Activated CD4-positive, alpha-beta T cell treated with anti-CD3 and anti-CD28 coated beads, Interleukin-2, amount 10 ng/mL, durations not matched to agents 24 days and 14 days (primary cell): ENCODE measurements around the gene TUBA1A. TPM values are rescaled to one million over a fixed set of nuclear protein-coding genes. Genes with fewer than 3 reads are reported as not detected.
"Not testable (repeated sequence)": the region's sequence is repeated elsewhere in the genome, so short reads cannot be mapped to it uniquely, and the experiment has no call there.

Experiments used
- DNase-seq: peaks from one replicate; pipeline ENCODE4 v3.0.0; 2022
- H3K27ac Mint-ChIP-seq: one replicate; pipeline ENCODE4 v1.8.0; 2022; ENCODE audit warnings: mild to moderate bottlenecking, mixed read lengths
- H3K27me3 Mint-ChIP-seq: one replicate; pipeline ENCODE4 v1.8.0; 2022; ENCODE audit warnings: mixed read lengths
- H3K36me3 Mint-ChIP-seq: one replicate; pipeline ENCODE4 v1.8.0; 2022; ENCODE audit warnings: low read depth, mild to moderate bottlenecking, mixed read lengths
- H3K4me1 Mint-ChIP-seq: one replicate; pipeline ENCODE4 v1.8.0; 2021; ENCODE audit warnings: mixed read lengths
- H3K4me3 Mint-ChIP-seq: one replicate; pipeline ENCODE4 v1.8.0; 2022; ENCODE audit warnings: mild to moderate bottlenecking, moderate library complexity, mixed read lengths
- H3K9me3 Mint-ChIP-seq: one replicate; pipeline ENCODE4 v1.8.0; 2021; ENCODE audit warnings: mixed read lengths
- intact Hi-C: fragments of 100-400 bp; cut with micrococcal nuclease; formaldehyde crosslinking; loops from one replicate; pipeline ENCODE4 v1.15.1; 2023
- total RNA-seq: library from RNA; stranded (reverse); gene quantifications from 2 replicates; pipeline ENCODE4 v1.2.3, GENCODE V29; 2022

The TUBA1A gene
- total RNA-seq, 1 donor from 2014 or later: 45.9 TPM

- H3K27ac Mint-ChIP-seq: peak overlapping the region; percentile 7
- no peaks in the 10 kb centered on the region for H3K36me3 Mint-ChIP-seq
- H3K4me1 Mint-ChIP-seq: peaks cover 3% of the 10 kb centered on the region
Measured at GRCh38 chr12:49220972-49221371, 32.1 kb upstream of the TUBA1A start.

GRCh38 chr12:49219417-49220026, 30.6 kb upstream of the TUBA1A start:
- no peak overlapping the region for H3K4me3 Mint-ChIP-seq
- H3K4me1 Mint-ChIP-seq: peaks cover 3% of the 10 kb centered on the region
- intact Hi-C loops: no loop called here
- peaks cover 14% of the 10 kb centered on the region for H3K27me3 Mint-ChIP-seq
- no peaks in the 10 kb centered on the region for H3K36me3 Mint-ChIP-seq
- no peaks in the 10 kb centered on the region for H3K9me3 Mint-ChIP-seq
- no peak overlapping the region for H3K27ac Mint-ChIP-seq
- no peak for DNase-seq

More at GRCh38 chr12:49220972-49221371, 32.1 kb upstream of the TUBA1A start:
- H3K4me3 Mint-ChIP-seq: no peak overlapping the region
- H3K27me3 Mint-ChIP-seq: peaks cover 5% of the 10 kb centered on the region
- DNase-seq: no peak
- intact Hi-C loops: no loop called here
- H3K9me3 Mint-ChIP-seq: no peaks in the 10 kb centered on the region

- no peak overlapping the region for H3K4me3 Mint-ChIP-seq
- H3K27me3 Mint-ChIP-seq: peaks cover 13% of the 10 kb centered on the region
- intact Hi-C loops: no loop called here
- no peaks in the 10 kb centered on the region for H3K4me1 Mint-ChIP-seq
- H3K9me3 Mint-ChIP-seq: no peaks in the 10 kb centered on the region
- no peak for DNase-seq
- H3K36me3 Mint-ChIP-seq: no peaks in the 10 kb centered on the region
- no peak overlapping the region for H3K27ac Mint-ChIP-seq
Measured at GRCh38 chr12:49212572-49212971, 23.7 kb upstream of the TUBA1A start.

GRCh38 chr12:49210703-49211102, 21.8 kb upstream of the TUBA1A start:
- H3K4me1 Mint-ChIP-seq, H3K36me3 Mint-ChIP-seq, H3K27ac Mint-ChIP-seq, DNase-seq, intact Hi-C loops, H3K9me3 Mint-ChIP-seq, H3K4me3 Mint-ChIP-seq: not testable (repeated sequence)
- H3K27me3 Mint-ChIP-seq: peaks cover 12% of the 10 kb centered on the region

- no peak for DNase-seq
- H3K27ac Mint-ChIP-seq: no peak overlapping the region
- H3K4me3 Mint-ChIP-seq: no peak overlapping the region
- no peaks in the 10 kb centered on the region for H3K4me1 Mint-ChIP-seq
- H3K9me3 Mint-ChIP-seq: no peaks in the 10 kb centered on the region
- peaks cover 5% of the 10 kb centered on the region for H3K27me3 Mint-ChIP-seq
- intact Hi-C loops: no loop called here
- no peaks in the 10 kb centered on the region for H3K36me3 Mint-ChIP-seq
Measured at GRCh38 chr12:49208676-49209075, 19.8 kb upstream of the TUBA1A start.

- Mint-ChIP-seq H3K36me3 (no peaks in the 10 kb centered on the region), H3K4me1 (no peaks in the 10 kb centered on the region), H3K9me3 (no peaks in the 10 kb centered on the region), H3K27me3 (peaks cover 5% of the 10 kb centered on the region), H3K4me3 (no peak overlapping the region), H3K27ac (no peak overlapping the region)
- DNase-seq: no peak
- intact Hi-C loops: no loop called here
Measured at GRCh38 chr12:49208146-49208545, 19.3 kb upstream of the TUBA1A start.

GRCh38 chr12:49206389-49206788, 17.5 kb upstream of the TUBA1A start:
- Mint-ChIP-seq H3K4me1 (peaks cover 6% of the 10 kb centered on the region), H3K9me3 (no peaks in the 10 kb centered on the region)

GRCh38 chr12:49201595-49202295, 12.9 kb upstream of the TUBA1A start:
- Mint-ChIP-seq H3K9me3 (no peaks in the 10 kb centered on the region), H3K4me3 (no peak overlapping the region), H3K4me1 (peaks cover 10% of the 10 kb centered on the region), H3K36me3 (no peaks in the 10 kb centered on the region), H3K27me3 (peaks cover 9% of the 10 kb centered on the region), H3K27ac (peak overlapping the region; percentile 37)
- intact Hi-C loops: loop anchor here (2.0 kb wide), 1 partner anchor 13 kb away; the partner anchor contains the start of gene TUBA1A
- DNase-seq: peak; percentile 70

More at GRCh38 chr12:49206389-49206788, 17.5 kb upstream of the TUBA1A start:
- H3K27me3 Mint-ChIP-seq: peaks cover 9% of the 10 kb centered on the region
- DNase-seq: no peak
- H3K36me3 Mint-ChIP-seq: no peaks in the 10 kb centered on the region
- no peak overlapping the region for H3K27ac Mint-ChIP-seq
- no peak overlapping the region for H3K4me3 Mint-ChIP-seq
- intact Hi-C loops: no loop called here

GRCh38 chr12:49200919-49201594, 12.2 kb upstream of the TUBA1A start:
- Mint-ChIP-seq H3K9me3 (no peaks in the 10 kb centered on the region), H3K4me3 (no peak overlapping the region), H3K36me3 (no peaks in the 10 kb centered on the region), H3K4me1 (peaks cover 10% of the 10 kb centered on the region), H3K27me3 (peaks cover 9% of the 10 kb centered on the region), H3K27ac (peak overlapping the region; percentile 10)
- no peak for DNase-seq
- intact Hi-C loops: no loop called here

- no peak for DNase-seq
- H3K4me3 Mint-ChIP-seq: no peak overlapping the region
- no peaks in the 10 kb centered on the region for H3K9me3 Mint-ChIP-seq
- peaks cover 10% of the 10 kb centered on the region for H3K4me1 Mint-ChIP-seq
- H3K36me3 Mint-ChIP-seq: no peaks in the 10 kb centered on the region
- no peak overlapping the region for H3K27ac Mint-ChIP-seq
- peaks cover 9% of the 10 kb centered on the region for H3K27me3 Mint-ChIP-seq
- intact Hi-C loops: no loop called here
Measured at GRCh38 chr12:49198431-49199155, 9.7 kb upstream of the TUBA1A start.

- H3K4me1 Mint-ChIP-seq: peaks cover 10% of the 10 kb centered on the region
- no peaks in the 10 kb centered on the region for H3K9me3 Mint-ChIP-seq
- H3K36me3 Mint-ChIP-seq: no peaks in the 10 kb centered on the region
- intact Hi-C loops: no loop called here
- H3K27ac Mint-ChIP-seq: no peak overlapping the region
- no peak for DNase-seq
- peaks cover 13% of the 10 kb centered on the region for H3K27me3 Mint-ChIP-seq
- no peak overlapping the region for H3K4me3 Mint-ChIP-seq
Measured at GRCh38 chr12:49197256-49197655, 8.4 kb upstream of the TUBA1A start.

- Mint-ChIP-seq H3K27ac (no peak overlapping the region), H3K27me3 (peaks cover 14% of the 10 kb centered on the region), H3K4me3 (no peak overlapping the region), H3K36me3 (no peaks in the 10 kb centered on the region), H3K9me3 (no peaks in the 10 kb centered on the region), H3K4me1 (no peaks in the 10 kb centered on the region)
- intact Hi-C loops: no loop called here
- DNase-seq: no peak
Measured at GRCh38 chr12:49195736-49196135, 6.9 kb upstream of the TUBA1A start.

GRCh38 chr12:49193746-49194145, 4.9 kb upstream of the TUBA1A start:
- intact Hi-C loops, H3K4me1 Mint-ChIP-seq, H3K4me3 Mint-ChIP-seq, DNase-seq, H3K27ac Mint-ChIP-seq, H3K36me3 Mint-ChIP-seq, H3K9me3 Mint-ChIP-seq: not testable (repeated sequence)
- H3K27me3 Mint-ChIP-seq: peaks cover 12% of the 10 kb centered on the region

GRCh38 chr12:49191498-49191897, 2.6 kb upstream of the TUBA1A start:
- H3K4me3 Mint-ChIP-seq, intact Hi-C loops, H3K27ac Mint-ChIP-seq, H3K36me3 Mint-ChIP-seq, DNase-seq, H3K9me3 Mint-ChIP-seq, H3K27me3 Mint-ChIP-seq: not testable (repeated sequence)
- H3K4me1 Mint-ChIP-seq: peaks cover 11% of the 10 kb centered on the region
